ENCODE results near the gene SMIM36.

The SMIM36 gene

DNA sequence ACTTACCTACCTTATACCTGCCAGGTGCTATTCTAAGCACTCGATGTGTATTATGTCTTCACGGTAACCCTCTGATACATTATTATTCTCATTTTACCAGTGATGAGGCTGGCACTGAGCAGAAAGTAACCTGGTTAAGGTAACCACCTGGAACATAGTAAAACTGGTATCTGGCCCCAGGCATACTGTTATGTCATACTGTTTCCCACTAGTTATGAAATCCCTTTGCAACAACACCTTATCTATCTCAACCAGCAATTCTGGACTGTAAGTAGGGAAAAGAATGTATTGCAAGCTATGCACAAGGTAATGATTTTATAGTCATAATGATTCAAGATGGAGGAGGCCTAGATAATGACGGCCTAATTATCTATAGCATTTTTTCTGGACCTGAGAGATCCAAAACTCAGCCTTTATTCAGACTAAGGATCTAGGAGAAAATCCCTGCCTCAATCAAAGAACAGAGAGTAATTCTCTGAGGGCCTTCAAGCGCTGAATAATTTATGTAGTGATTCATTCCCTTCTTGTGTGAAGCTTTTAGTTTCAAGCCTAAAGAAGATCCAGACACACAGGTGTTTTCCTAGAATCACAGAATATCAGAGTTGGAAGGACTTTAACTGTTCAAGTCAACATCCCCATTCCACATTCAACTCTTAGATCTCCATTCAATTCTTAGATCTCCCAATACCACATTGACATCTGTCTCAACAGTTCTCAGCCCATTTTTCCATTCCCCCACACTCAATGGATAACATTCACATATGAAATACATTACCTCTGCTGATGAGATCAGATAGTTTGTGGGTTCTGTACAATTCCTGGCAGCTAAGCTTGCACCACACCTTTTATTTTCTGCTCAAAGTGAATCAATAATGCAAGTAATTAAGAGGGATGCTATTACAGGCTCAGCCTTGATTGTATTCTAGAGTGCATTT lies 74.8 kb downstream of the SMIM36 start:
- TF ChIP-seq, protein P1, sequence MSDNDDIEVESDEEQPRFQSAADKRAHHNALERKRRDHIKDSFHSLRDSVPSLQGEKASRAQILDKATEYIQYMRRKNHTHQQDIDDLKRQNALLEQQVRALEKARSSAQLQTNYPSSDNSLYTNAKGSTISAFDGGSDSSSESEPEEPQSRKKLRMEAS (IDR thresholded peaks at IDR 0.05): no peak
- TF ChIP-seq TEAD4 (IDR thresholded peaks at IDR 0.05) (no peak), CEBPB (IDR thresholded peaks at IDR 0.05) (no peak), TAF1 (IDR thresholded peaks at IDR 0.05; ENCODE audit: low read depth) (no peak), ZBTB7A (IDR thresholded peaks at IDR 0.05; ENCODE audit: low read depth) (no peak), EGR1 (IDR thresholded peaks at IDR 0.05) (no peak), FOXM1 (IDR thresholded peaks at IDR 0.05; ENCODE audit: borderline replicate concordance, low read depth) (no peak)
- TF ChIP-seq, protein P2, sequence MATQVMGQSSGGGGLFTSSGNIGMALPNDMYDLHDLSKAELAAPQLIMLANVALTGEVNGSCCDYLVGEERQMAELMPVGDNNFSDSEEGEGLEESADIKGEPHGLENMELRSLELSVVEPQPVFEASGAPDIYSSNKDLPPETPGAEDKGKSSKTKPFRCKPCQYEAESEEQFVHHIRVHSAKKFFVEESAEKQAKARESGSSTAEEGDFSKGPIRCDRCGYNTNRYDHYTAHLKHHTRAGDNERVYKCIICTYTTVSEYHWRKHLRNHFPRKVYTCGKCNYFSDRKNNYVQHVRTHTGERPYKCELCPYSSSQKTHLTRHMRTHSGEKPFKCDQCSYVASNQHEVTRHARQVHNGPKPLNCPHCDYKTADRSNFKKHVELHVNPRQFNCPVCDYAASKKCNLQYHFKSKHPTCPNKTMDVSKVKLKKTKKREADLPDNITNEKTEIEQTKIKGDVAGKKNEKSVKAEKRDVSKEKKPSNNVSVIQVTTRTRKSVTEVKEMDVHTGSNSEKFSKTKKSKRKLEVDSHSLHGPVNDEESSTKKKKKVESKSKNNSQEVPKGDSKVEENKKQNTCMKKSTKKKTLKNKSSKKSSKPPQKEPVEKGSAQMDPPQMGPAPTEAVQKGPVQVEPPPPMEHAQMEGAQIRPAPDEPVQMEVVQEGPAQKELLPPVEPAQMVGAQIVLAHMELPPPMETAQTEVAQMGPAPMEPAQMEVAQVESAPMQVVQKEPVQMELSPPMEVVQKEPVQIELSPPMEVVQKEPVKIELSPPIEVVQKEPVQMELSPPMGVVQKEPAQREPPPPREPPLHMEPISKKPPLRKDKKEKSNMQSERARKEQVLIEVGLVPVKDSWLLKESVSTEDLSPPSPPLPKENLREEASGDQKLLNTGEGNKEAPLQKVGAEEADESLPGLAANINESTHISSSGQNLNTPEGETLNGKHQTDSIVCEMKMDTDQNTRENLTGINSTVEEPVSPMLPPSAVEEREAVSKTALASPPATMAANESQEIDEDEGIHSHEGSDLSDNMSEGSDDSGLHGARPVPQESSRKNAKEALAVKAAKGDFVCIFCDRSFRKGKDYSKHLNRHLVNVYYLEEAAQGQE (IDR thresholded peaks at IDR 0.05; ENCODE audit: low read depth): no peak

DNA sequence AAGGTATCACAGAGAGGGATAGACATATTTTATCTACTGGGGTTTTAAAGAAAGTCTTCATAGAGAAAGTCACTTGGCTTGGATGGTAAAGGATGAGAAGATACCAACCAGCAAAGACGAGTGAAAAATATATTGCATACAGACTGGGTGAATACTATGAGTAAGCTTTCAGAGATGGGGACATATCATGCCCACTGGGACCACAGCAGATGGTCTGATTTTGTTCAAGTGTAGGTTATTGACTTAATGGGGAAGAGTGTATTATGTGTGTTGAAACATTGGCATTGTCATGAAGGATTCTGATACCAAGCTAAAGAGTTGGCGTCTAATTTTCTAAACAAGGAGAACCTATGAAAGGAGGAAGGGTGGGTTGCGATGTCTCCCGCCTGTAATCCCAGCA lies 75.8 kb downstream of the SMIM36 start:
- TF ChIP-seq, protein P2 (IDR thresholded peaks at IDR 0.05; ENCODE audit: low read depth): no peak
- no peak for TF ChIP-seq CREB1 (IDR thresholded peaks at IDR 0.05; ENCODE audit: low read depth)
- no peak for TF ChIP-seq RAD21 (IDR thresholded peaks at IDR 0.05; ENCODE audit: low read depth)
- TF ChIP-seq NFIC (IDR thresholded peaks at IDR 0.05): no peak
- TF ChIP-seq, protein P1 (IDR thresholded peaks at IDR 0.05): no peak

DNA sequence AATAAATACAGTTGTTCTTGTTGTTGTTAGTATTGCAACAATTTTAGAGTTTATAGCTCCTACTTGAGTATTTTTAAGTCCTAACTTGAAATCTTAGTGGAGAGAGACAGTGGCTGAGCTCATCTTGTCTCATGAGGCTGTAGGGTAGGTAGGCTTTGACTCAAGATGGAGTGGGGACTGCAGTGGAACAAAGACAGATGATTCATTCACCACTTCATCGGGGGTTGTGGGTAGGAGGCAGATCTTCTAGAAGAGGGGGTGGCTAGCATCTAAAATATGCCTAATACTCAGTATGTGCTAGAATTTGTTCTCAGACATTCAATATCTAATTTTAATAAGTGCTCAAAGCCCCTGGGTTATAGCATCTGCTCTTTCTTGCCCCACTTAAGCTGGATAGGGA lies 76.5 kb downstream of the SMIM36 start:
- no peak for TF ChIP-seq RAD21 (IDR thresholded peaks at IDR 0.05; ENCODE audit: low read depth)
- TF ChIP-seq, protein P3, sequence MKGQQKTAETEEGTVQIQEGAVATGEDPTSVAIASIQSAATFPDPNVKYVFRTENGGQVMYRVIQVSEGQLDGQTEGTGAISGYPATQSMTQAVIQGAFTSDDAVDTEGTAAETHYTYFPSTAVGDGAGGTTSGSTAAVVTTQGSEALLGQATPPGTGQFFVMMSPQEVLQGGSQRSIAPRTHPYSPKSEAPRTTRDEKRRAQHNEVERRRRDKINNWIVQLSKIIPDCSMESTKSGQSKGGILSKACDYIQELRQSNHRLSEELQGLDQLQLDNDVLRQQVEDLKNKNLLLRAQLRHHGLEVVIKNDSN (IDR thresholded peaks at IDR 0.05): no peak
- TF ChIP-seq EGR1 (IDR thresholded peaks at IDR 0.05): no peak
- no peak for TF ChIP-seq EP300 (IDR thresholded peaks at IDR 0.05; ENCODE audit: borderline replicate concordance)
- TF ChIP-seq, protein P1 (IDR thresholded peaks at IDR 0.05): no peak
- no peak for TF ChIP-seq TCF12 (IDR thresholded peaks at IDR 0.05; ENCODE audit: low read depth)
- no peak for TF ChIP-seq CREB1 (IDR thresholded peaks at IDR 0.05; ENCODE audit: low read depth)
- no peak for TF ChIP-seq CEBPB (IDR thresholded peaks at IDR 0.05)
- TF ChIP-seq, protein P2 (IDR thresholded peaks at IDR 0.05; ENCODE audit: low read depth): no peak

DNA sequence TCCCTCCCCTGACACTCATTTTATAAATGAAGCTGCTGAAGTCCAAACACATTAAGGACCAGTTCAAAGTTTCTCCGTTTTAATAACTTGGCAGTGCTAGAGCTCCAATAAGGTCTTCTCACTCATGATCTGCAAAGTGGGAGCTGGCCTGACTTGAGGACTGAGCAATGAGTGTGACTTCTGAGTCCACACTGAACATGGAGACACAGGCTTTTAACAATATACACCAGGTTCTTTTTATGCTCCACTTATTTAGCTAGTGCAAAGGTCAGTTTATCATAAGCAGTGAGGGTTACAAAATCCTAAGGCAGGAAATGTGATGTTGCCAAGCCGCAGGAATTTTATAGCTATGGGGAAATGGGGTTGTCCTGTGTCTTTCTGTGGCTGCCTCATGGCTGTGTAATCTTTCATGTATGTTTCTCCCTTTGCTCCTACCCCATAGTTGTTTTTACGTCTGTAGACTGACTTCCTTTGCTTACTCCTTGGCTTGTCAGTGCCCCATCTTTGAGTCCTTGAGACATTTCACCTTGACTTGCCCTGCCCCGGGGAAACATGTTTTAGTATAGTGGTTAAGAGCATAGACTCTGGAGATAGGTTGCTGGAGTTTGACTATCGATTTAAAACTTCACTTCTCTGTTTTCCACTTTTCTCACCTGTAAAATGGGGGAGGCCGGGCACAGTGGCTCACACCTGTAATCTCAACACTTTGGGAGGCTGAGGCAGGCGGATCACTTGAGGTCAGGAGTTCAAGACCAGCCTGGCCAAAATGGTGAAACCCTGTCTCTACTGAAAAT lies 77.4 kb downstream of the SMIM36 start:
- TF ChIP-seq EP300 (IDR thresholded peaks at IDR 0.05; ENCODE audit: borderline replicate concordance) (no peak), FOXM1 (IDR thresholded peaks at IDR 0.05; ENCODE audit: borderline replicate concordance, low read depth) (no peak), CREB1 (IDR thresholded peaks at IDR 0.05; ENCODE audit: low read depth) (no peak), TAF1 (IDR thresholded peaks at IDR 0.05; ENCODE audit: low read depth) (no peak), YY1 (IDR thresholded peaks at IDR 0.05; ENCODE audit: low read depth) (no peak), CEBPB (IDR thresholded peaks at IDR 0.05) (no peak), TEAD4 (IDR thresholded peaks at IDR 0.05) (no peak), NFIC (IDR thresholded peaks at IDR 0.05) (no peak), EGR1 (IDR thresholded peaks at IDR 0.05) (no peak), TCF12 (IDR thresholded peaks at IDR 0.05; ENCODE audit: low read depth) (no peak), RAD21 (IDR thresholded peaks at IDR 0.05; ENCODE audit: low read depth) (no peak), ZBTB7A (IDR thresholded peaks at IDR 0.05; ENCODE audit: low read depth) (no peak)
- TF ChIP-seq, protein P1 (IDR thresholded peaks at IDR 0.05): no peak
- TF ChIP-seq, protein P2 (IDR thresholded peaks at IDR 0.05; ENCODE audit: low read depth): no peak
- TF ChIP-seq, protein P3 (IDR thresholded peaks at IDR 0.05): no peak
